Prostate gland (tissue), 2 donors: ENCODE results near the gene FXYD1.

ENCODE experiments used
- CTCF ChIP-seq, 4 experiments: fragments of 200-600 bp in 2 of 4; fragments of 450-650 bp in 2 of 4; sonication (generic) in 2 of 4; IDR thresholded peaks; 1 replicate in 3 of 4; 2 replicates in 1 of 4; pipeline ENCODE4 v1.5.1; 2016 to 2019; ENCODE audit warnings: antibody characterized with exemption in 4 of 4, mild to moderate bottlenecking in 2 of 4, moderate library complexity in 2 of 4
- POLR2A ChIP-seq: fragments of 450-650 bp; IDR thresholded peaks from one replicate; pipeline ENCODE4 v1.6.1; 2016; ENCODE audit warnings: antibody characterized with exemption, mild to moderate bottlenecking

GRCh38 chr19:35130761-35131720 is 7.6 kb upstream of the FXYD1 start:
- no peak for TF ChIP-seq CTCF (IDR thresholded peaks at IDR 0.05)
- no peak for TF ChIP-seq POLR2A
